HL-60/S4 treated with retinoic acid at 250 ng/mL for 4 days and 3 days (cell line): ENCODE measurements around the gene ANP32E.

Experiments
- in situ Hi-C: fragments of 300-500 bp; cut with MboI; formaldehyde crosslinking; loops from 2 replicates; pipeline ENCODE4 v1.7.0; 2022; ENCODE audit warnings: low sequenced_read_pairs

Gene ANP32E

GRCh38 chr1:150235852-150236613, at the start of gene ANP32E:
TSS of gene ANP32E (minus strand) at chr1:150236112. CDS start at chr1:150235786, 326 bp downstream.
- in situ Hi-C loops, result no loop called here

GRCh38 chr1:150283260-150283659, 47.3 kb upstream of the ANP32E start:
- in situ Hi-C loops, result no loop called here

GRCh38 chr1:150282558-150282958, 46.6 kb upstream of the ANP32E start:
- in situ Hi-C loops, result no loop called here

- in situ Hi-C loops, result no loop called here
These were observed 46.0 kb upstream of the ANP32E start, which contains the start of gene CIART for GRCh38 chr1:150281758-150282557. TSS of gene CIART (plus strand) at chr1:150282554. CDS start at chr1:150283268, 714 bp downstream.

GRCh38 chr1:150281221-150281757, 45.4 kb upstream of the ANP32E start:
- in situ Hi-C loops, result no loop called here

GRCh38 chr1:150280138-150280707, 44.3 kb upstream of the ANP32E start:
- in situ Hi-C loops, result no loop called here

GRCh38 chr1:150273311-150273710, 37.4 kb upstream of the ANP32E start:
- in situ Hi-C loops, result no loop called here

GRCh38 chr1:150271291-150271959, 35.5 kb upstream of the ANP32E start:
- in situ Hi-C loops, result no loop called here

GRCh38 chr1:150269451-150269850, 33.5 kb upstream of the ANP32E start:
- in situ Hi-C loops, result no loop called here

- in situ Hi-C loops, result no loop called here
These were observed 32.9 kb upstream of the ANP32E start, which contains the start of gene APH1A for GRCh38 chr1:150268705-150269403. TSS of gene APH1A (minus strand) at chr1:150269016. CDS start at chr1:150268810, 206 bp downstream.

- in situ Hi-C loops, result no loop called here
These were observed 32.4 kb upstream of the ANP32E start for GRCh38 chr1:150268340-150268704.

GRCh38 chr1:150267896-150268295, 32.0 kb upstream of the ANP32E start:
- in situ Hi-C loops, result no loop called here

- in situ Hi-C loops, result no loop called here
These were observed 27.6 kb upstream of the ANP32E start for GRCh38 chr1:150263549-150263948.

- in situ Hi-C loops, result no loop called here
These were observed 26.7 kb upstream of the ANP32E start for GRCh38 chr1:150262388-150263320.

- in situ Hi-C loops, result no loop called here
These were observed 25.5 kb upstream of the ANP32E start for GRCh38 chr1:150261367-150261766.

- in situ Hi-C loops, result loop anchor here (10.0 kb wide), 1 partner anchor 295 kb away; no protein-coding TSS in a partner anchor
These were observed 24.1 kb upstream of the ANP32E start for GRCh38 chr1:150259758-150260669.

GRCh38 chr1:150259217-150259616, 23.3 kb upstream of the ANP32E start:
- in situ Hi-C loops, result loop anchor here (10.0 kb wide), 1 partner anchor 296 kb away; no protein-coding TSS in a partner anchor
